ENCODE data around the gene TUBB3.

The TUBB3 gene

DNA sequence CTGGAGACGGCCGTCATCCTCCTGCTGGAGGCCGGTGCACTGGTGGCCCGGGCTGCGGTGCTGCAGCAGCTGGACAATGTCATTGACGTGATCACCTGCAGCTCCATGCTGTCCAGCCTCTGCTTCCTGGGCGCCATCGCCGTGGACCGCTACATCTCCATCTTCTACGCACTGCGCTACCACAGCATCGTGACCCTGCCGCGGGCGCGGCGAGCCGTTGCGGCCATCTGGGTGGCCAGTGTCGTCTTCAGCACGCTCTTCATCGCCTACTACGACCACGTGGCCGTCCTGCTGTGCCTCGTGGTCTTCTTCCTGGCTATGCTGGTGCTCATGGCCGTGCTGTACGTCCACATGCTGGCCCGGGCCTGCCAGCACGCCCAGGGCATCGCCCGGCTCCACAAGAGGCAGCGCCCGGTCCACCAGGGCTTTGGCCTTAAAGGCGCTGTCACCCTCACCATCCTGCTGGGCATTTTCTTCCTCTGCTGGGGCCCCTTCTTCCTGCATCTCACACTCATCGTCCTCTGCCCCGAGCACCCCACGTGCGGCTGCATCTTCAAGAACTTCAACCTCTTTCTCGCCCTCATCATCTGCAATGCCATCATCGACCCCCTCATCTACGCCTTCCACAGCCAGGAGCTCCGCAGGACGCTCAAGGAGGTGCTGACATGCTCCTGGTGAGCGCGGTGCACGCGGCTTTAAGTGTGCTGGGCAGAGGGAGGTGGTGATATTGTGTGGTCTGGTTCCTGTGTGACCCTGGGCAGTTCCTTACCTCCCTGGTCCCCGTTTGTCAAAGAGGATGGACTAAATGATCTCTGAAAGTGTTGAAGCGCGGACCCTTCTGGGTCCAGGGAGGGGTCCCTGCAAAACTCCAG is 3.4 kb upstream of the TUBB3 start:
- Histone ChIP-seq H2AFZ (ENCODE audit: low read depth) (no peak overlapping the region), H3K27me3 (ENCODE audit: insufficient read depth, low read depth) (peaks cover 34% of the 10 kb centered on the region), H3K4me1 (ENCODE audit: low read depth, poor library complexity, severe bottlenecking) (peaks cover 70% of the 10 kb centered on the region), H3K4me2 (no peak overlapping the region), H3K9ac (no peak overlapping the region), H3K27ac (no peak overlapping the region), H3K4me3 (IDR thresholded peaks at IDR 0.05; ENCODE audit: insufficient read depth, low read depth, low read length) (no peak overlapping the region), H4K20me1 (ENCODE audit: insufficient read depth) (no peaks in the 10 kb centered on the region), H3K79me2 (ENCODE audit: insufficient read depth, low read depth) (no peaks in the 10 kb centered on the region), H3K36me3 (ENCODE audit: insufficient read depth) (no peaks in the 10 kb centered on the region)
- TF ChIP-seq CTCF (conservative IDR thresholded peaks at IDR 0.05; ENCODE audit: low read depth, low read length): no peak

DNA sequence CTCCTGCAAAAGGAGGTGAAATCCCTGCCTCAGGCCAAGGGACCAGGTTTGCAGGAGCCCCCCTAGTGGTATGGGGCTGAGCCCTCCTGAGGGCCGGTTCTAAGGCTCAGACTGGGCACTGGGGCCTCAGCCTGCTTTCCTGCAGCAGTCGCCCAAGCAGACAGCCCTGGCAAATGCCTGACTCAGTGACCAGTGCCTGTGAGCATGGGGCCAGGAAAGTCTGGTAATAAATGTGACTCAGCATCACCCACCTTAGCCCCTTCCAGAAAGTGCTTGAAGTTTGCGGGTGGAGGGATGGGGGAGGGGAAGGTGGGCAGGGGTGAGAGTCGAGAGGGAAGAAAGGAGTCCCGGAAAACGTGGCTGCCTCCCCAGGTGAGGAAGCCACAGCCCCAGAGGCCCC is 2.4 kb upstream of the TUBB3 start:
- no peak for TF ChIP-seq CTCF (conservative IDR thresholded peaks at IDR 0.05; ENCODE audit: low read depth, low read length)
- Histone ChIP-seq H3K9ac (no peak overlapping the region), H3K4me3 (IDR thresholded peaks at IDR 0.05; ENCODE audit: insufficient read depth, low read depth, low read length) (no peak overlapping the region), H3K27me3 (ENCODE audit: insufficient read depth, low read depth) (peaks cover 43% of the 10 kb centered on the region), H2AFZ (ENCODE audit: low read depth) (no peak overlapping the region), H3K4me2 (no peak overlapping the region), H3K27ac (no peak overlapping the region), H3K36me3 (ENCODE audit: insufficient read depth) (no peaks in the 10 kb centered on the region), H3K4me1 (ENCODE audit: low read depth, poor library complexity, severe bottlenecking) (peaks cover 79% of the 10 kb centered on the region), H4K20me1 (ENCODE audit: insufficient read depth) (no peaks in the 10 kb centered on the region), H3K79me2 (ENCODE audit: insufficient read depth, low read depth) (no peaks in the 10 kb centered on the region)

DNA sequence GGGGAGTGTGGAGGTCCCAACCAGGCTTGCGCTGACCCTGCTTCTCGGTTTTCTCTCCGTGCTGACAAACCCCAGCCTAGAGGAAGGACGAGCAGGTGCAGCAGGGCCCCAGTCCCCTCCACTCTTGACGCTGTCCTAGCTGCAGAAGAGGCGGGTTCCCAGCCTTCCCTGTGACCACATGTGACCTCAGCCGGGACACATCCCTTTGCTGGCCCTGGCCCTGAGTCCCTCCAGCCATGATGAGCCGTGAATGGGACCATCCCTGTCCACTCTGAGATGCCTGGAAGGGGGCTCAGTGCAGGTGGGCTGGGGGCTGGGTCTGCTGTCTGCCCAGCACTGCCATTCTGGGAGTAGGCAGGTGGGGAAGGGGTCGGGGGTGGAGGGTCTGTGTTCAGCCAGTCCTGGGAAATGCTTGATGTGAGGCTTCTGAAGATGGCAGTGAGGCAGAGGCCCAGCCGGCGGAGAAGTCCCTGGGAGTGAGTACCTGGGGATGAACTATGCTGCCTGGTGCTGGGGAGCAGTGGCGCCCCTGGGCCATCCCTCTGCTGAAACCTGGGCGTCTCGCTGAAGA is 1.9 kb upstream of the TUBB3 start:
- Histone ChIP-seq H2AFZ (ENCODE audit: low read depth) (no peak overlapping the region), H3K4me1 (ENCODE audit: low read depth, poor library complexity, severe bottlenecking) (peaks cover 74% of the 10 kb centered on the region), H4K20me1 (ENCODE audit: insufficient read depth) (no peaks in the 10 kb centered on the region), H3K36me3 (ENCODE audit: insufficient read depth) (no peaks in the 10 kb centered on the region), H3K4me3 (IDR thresholded peaks at IDR 0.05; ENCODE audit: insufficient read depth, low read depth, low read length) (no peak overlapping the region), H3K27ac (no peak overlapping the region), H3K9ac (no peak overlapping the region), H3K4me2 (no peak overlapping the region), H3K79me2 (ENCODE audit: insufficient read depth, low read depth) (no peaks in the 10 kb centered on the region), H3K27me3 (ENCODE audit: insufficient read depth, low read depth) (peaks cover 44% of the 10 kb centered on the region)
- TF ChIP-seq CTCF (conservative IDR thresholded peaks at IDR 0.05; ENCODE audit: low read depth, low read length): no peak

DNA sequence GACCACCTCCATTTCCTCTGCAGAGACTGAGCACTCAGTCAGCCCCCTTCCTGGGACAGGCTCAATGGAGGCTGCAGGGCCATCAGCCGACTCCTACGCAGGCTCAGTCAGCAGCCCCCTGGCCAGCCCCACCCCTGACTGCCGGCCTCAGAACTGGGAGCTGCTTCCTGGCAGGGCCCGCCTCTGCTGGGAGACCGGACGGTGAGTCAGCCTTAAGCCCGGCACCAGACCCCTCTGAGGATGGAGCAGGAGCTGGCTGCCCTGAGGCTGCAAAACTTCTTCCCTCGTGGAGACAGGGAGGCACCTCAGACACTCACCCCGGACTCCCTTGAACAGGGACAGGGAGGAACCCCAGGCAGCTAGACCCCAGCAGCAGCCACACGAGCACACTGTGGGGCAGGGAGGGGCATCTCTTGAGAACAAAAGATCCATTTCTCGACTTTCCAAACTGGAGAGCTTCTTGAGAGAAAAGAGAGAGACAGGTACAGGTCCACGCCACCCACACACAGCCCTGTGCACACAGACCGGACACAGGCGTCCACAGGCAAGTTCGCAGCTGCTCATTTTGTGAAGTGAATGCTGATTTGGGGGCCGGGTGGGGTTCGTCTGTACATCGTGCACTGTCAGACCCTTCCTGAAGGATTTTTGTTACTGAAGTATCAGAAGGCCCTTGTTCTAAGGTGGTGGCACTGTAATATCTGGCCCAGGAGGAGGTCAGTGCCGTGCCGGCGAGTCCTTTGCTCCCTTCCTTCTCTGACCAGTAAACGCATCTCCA is 1.3 kb upstream of the TUBB3 start:
- Histone ChIP-seq H3K36me3 (ENCODE audit: insufficient read depth) (no peaks in the 10 kb centered on the region), H3K27me3 (ENCODE audit: insufficient read depth, low read depth) (peaks cover 44% of the 10 kb centered on the region), H4K20me1 (ENCODE audit: insufficient read depth) (no peaks in the 10 kb centered on the region), H3K4me2 (no peak overlapping the region; the same call in 1 of the 2 replicates), H2AFZ (ENCODE audit: low read depth) (no peak overlapping the region), H3K4me3 (IDR thresholded peaks at IDR 0.05; ENCODE audit: insufficient read depth, low read depth, low read length) (no peak overlapping the region), H3K9ac (no peak overlapping the region), H3K79me2 (ENCODE audit: insufficient read depth, low read depth) (no peaks in the 10 kb centered on the region), H3K4me1 (ENCODE audit: low read depth, poor library complexity, severe bottlenecking) (peaks cover 73% of the 10 kb centered on the region), H3K27ac (no peak overlapping the region)
- TF ChIP-seq CTCF (conservative IDR thresholded peaks at IDR 0.05; ENCODE audit: low read depth, low read length): no peak
